ENCODE results near the gene MAP3K4. TPM values are rescaled to one million over a fixed set of nuclear protein-coding genes. Genes with fewer than 3 reads are reported as not detected.

Gene MAP3K4
- total RNA-seq, 1 donor, result 31.5 TPM

DNA sequence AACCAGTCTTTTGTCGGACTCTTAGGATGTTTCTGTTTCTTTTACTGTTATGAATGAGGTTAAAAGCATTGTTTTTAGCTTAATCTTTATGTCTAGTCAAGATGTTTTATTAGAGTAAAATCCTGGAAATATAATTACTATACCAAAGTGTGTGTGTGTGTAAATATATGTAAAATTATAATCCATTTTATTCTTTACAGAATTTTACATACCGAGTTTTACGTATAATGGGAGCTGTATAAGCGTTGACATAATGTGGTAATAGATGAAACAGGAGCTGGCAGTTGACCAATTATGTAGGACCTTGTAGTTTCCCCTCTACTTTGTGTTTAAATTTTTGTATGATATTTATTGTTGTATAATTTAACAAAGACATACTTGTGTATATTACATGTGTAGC, 16.7 kb downstream of the MAP3K4 start:
- no peak overlapping the region for H3K4me3 ChIP-seq (ENCODE audit: low read depth, low read length)
- no peak for DNase-seq (ENCODE audit: low read depth)
- TF ChIP-seq, protein P1, sequence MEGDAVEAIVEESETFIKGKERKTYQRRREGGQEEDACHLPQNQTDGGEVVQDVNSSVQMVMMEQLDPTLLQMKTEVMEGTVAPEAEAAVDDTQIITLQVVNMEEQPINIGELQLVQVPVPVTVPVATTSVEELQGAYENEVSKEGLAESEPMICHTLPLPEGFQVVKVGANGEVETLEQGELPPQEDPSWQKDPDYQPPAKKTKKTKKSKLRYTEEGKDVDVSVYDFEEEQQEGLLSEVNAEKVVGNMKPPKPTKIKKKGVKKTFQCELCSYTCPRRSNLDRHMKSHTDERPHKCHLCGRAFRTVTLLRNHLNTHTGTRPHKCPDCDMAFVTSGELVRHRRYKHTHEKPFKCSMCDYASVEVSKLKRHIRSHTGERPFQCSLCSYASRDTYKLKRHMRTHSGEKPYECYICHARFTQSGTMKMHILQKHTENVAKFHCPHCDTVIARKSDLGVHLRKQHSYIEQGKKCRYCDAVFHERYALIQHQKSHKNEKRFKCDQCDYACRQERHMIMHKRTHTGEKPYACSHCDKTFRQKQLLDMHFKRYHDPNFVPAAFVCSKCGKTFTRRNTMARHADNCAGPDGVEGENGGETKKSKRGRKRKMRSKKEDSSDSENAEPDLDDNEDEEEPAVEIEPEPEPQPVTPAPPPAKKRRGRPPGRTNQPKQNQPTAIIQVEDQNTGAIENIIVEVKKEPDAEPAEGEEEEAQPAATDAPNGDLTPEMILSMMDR (IDR thresholded peaks at IDR 0.05; ENCODE audit: insufficient read depth, low read depth, low read length), result no peak

- no peak for DNase-seq (ENCODE audit: low read depth)
- TF ChIP-seq, protein P1 (IDR thresholded peaks at IDR 0.05; ENCODE audit: insufficient read depth, low read depth, low read length), result no peak
These were observed 18.4 kb downstream of the MAP3K4 start for GRCh38 chr6:161009991-161010390.

GRCh38 chr6:161010418-161010817, 18.8 kb downstream of the MAP3K4 start:
- DNase-seq (ENCODE audit: low read depth), result peak; percentile 84
- H3K4me3 ChIP-seq (ENCODE audit: low read depth, low read length), result no peak overlapping the region
- TF ChIP-seq, protein P1 (IDR thresholded peaks at IDR 0.05; ENCODE audit: insufficient read depth, low read depth, low read length), result no peak

More at GRCh38 chr6:161009991-161010390, 18.4 kb downstream of the MAP3K4 start:
- H3K4me3 ChIP-seq (ENCODE audit: low read depth, low read length), result no peak overlapping the region

- TF ChIP-seq, protein P1 (IDR thresholded peaks at IDR 0.05; ENCODE audit: insufficient read depth, low read depth, low read length), result no peak
- H3K4me3 ChIP-seq (ENCODE audit: low read depth, low read length), result no peak overlapping the region
- peak; percentile 9 for DNase-seq (ENCODE audit: low read depth)
These were observed 20.2 kb downstream of the MAP3K4 start for GRCh38 chr6:161011492-161012480.

DNA sequence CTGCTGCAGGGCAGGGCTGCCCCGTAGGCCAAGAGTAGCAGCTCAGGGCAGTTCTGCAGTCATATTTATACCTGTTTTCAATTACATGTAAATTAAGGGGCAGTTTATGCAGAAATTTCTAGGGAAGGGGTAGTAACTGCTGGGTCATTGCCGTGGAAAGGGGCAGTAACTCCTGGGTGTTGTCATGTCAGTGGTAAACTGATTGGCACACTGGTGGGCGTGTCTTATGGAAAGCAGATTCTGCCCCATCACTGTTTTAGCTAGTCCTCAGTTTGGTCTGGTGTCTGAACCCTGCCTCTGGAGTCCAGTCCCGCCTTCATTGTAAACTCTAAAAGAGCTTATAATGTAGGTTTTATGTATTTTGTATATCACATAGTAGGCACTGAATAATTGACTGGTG, 22.1 kb downstream of the MAP3K4 start:
- TF ChIP-seq, protein P1 (IDR thresholded peaks at IDR 0.05; ENCODE audit: insufficient read depth, low read depth, low read length), result no peak
- DNase-seq (ENCODE audit: low read depth), result no peak
- no peak overlapping the region for H3K4me3 ChIP-seq (ENCODE audit: low read depth, low read length)

- TF ChIP-seq, protein P1 (IDR thresholded peaks at IDR 0.05; ENCODE audit: insufficient read depth, low read depth, low read length), result no peak
- no peak for DNase-seq (ENCODE audit: low read depth)
- H3K4me3 ChIP-seq (ENCODE audit: low read depth, low read length), result no peak overlapping the region
These were observed 26.4 kb downstream of the MAP3K4 start for GRCh38 chr6:161017766-161018564.

Measured in fibroblast of villous mesenchyme (primary cell).